Measurements from ENCODE around the gene MCUB. TPM values are rescaled to one million over a fixed set of nuclear protein-coding genes. Genes with fewer than 3 reads are reported as not detected.

The MCUB gene
- total RNA-seq, 1 donor from 2014 or later = 44.9 TPM

- no peak overlapping the region for H3K27ac Mint-ChIP-seq (ENCODE audit: unreplicated experiment)
- no peaks in the 10 kb centered on the region for H3K9me3 Mint-ChIP-seq (ENCODE audit: unreplicated experiment)
- no peaks in the 10 kb centered on the region for H3K4me1 Mint-ChIP-seq (ENCODE audit: unreplicated experiment)
- DNase-seq (ENCODE audit: low spot score) = no peak
- no peak overlapping the region for H3K4me3 Mint-ChIP-seq (ENCODE audit: unreplicated experiment)
- TF ChIP-seq CTCF (IDR thresholded peaks at IDR 0.05; ENCODE audit: unreplicated experiment) = no peak
- peaks cover 2% of the 10 kb centered on the region for H3K27me3 Mint-ChIP-seq (ENCODE audit: unreplicated experiment)
- H3K36me3 Mint-ChIP-seq (ENCODE audit: low read depth, unreplicated experiment) = peaks cover 4% of the 10 kb centered on the region
Observed at GRCh38 chr4:109615742-109616141, 55.7 kb downstream of the MCUB start.

- Mint-ChIP-seq H3K27me3 (ENCODE audit: unreplicated experiment) (peaks cover 2% of the 10 kb centered on the region), H3K4me1 (ENCODE audit: unreplicated experiment) (no peaks in the 10 kb centered on the region), H3K27ac (ENCODE audit: unreplicated experiment) (no peak overlapping the region), H3K36me3 (ENCODE audit: low read depth, unreplicated experiment) (peaks cover 4% of the 10 kb centered on the region), H3K4me3 (ENCODE audit: unreplicated experiment) (no peak overlapping the region), H3K9me3 (ENCODE audit: unreplicated experiment) (no peaks in the 10 kb centered on the region)
- DNase-seq (ENCODE audit: low spot score) = no peak
- TF ChIP-seq CTCF (IDR thresholded peaks at IDR 0.05; ENCODE audit: unreplicated experiment) = no peak
Observed at GRCh38 chr4:109616243-109616642, 56.2 kb downstream of the MCUB start.

GRCh38 chr4:109622626-109623025, 62.6 kb downstream of the MCUB start:
- Mint-ChIP-seq H3K4me3 (ENCODE audit: unreplicated experiment) (no peak overlapping the region), H3K9me3 (ENCODE audit: unreplicated experiment) (no peaks in the 10 kb centered on the region), H3K4me1 (ENCODE audit: unreplicated experiment) (no peaks in the 10 kb centered on the region), H3K27ac (ENCODE audit: unreplicated experiment) (no peak overlapping the region), H3K27me3 (ENCODE audit: unreplicated experiment) (no peaks in the 10 kb centered on the region), H3K36me3 (ENCODE audit: low read depth, unreplicated experiment) (no peaks in the 10 kb centered on the region)
- DNase-seq (ENCODE audit: low spot score) = no peak
- no peak for TF ChIP-seq CTCF (IDR thresholded peaks at IDR 0.05; ENCODE audit: unreplicated experiment)

- H3K9me3 Mint-ChIP-seq (ENCODE audit: unreplicated experiment) = no peaks in the 10 kb centered on the region
- H3K4me1 Mint-ChIP-seq (ENCODE audit: unreplicated experiment) = no peaks in the 10 kb centered on the region
- TF ChIP-seq CTCF (IDR thresholded peaks at IDR 0.05; ENCODE audit: unreplicated experiment) = no peak
- H3K27ac Mint-ChIP-seq (ENCODE audit: unreplicated experiment) = no peak overlapping the region
- H3K27me3 Mint-ChIP-seq (ENCODE audit: unreplicated experiment) = no peaks in the 10 kb centered on the region
- no peak for DNase-seq (ENCODE audit: low spot score)
- no peaks in the 10 kb centered on the region for H3K36me3 Mint-ChIP-seq (ENCODE audit: low read depth, unreplicated experiment)
- H3K4me3 Mint-ChIP-seq (ENCODE audit: unreplicated experiment) = no peak overlapping the region
Observed at GRCh38 chr4:109624536-109624935, 64.5 kb downstream of the MCUB start.

GRCh38 chr4:109627361-109627760, 67.3 kb downstream of the MCUB start:
- Mint-ChIP-seq H3K27ac (ENCODE audit: unreplicated experiment) (no peak overlapping the region), H3K4me3 (ENCODE audit: unreplicated experiment) (no peak overlapping the region), H3K9me3 (ENCODE audit: unreplicated experiment) (no peaks in the 10 kb centered on the region), H3K4me1 (ENCODE audit: unreplicated experiment) (no peaks in the 10 kb centered on the region), H3K27me3 (ENCODE audit: unreplicated experiment) (no peaks in the 10 kb centered on the region), H3K36me3 (ENCODE audit: low read depth, unreplicated experiment) (no peaks in the 10 kb centered on the region)
- no peak for TF ChIP-seq CTCF (IDR thresholded peaks at IDR 0.05; ENCODE audit: unreplicated experiment)
- DNase-seq (ENCODE audit: low spot score) = no peak
